Peyer's patch (tissue), 4 donors: ENCODE results near the gene BBS9.

ENCODE experiments used
- POLR2A ChIP-seq, 2 donors: fragments of 450-650 bp; IDR thresholded peaks; one replicate each; pipeline ENCODE4 v1.5.1; 2017; ENCODE audit warnings: antibody characterized with exemption in 2 of 2, mild to moderate bottlenecking in 2 of 2, moderate library complexity in 2 of 2
- TF ChIP-seq, protein P1 (sequence below), 6 experiments: fragments of 450-650 bp in 4 of 6; fragments of 200-600 bp in 2 of 6; sonication (generic) in 1 of 6; IDR thresholded peaks; one replicate each; pipeline ENCODE4 v1.5.1; 2017 to 2019; ENCODE audit warnings: antibody characterized with exemption in 6 of 6, mild to moderate bottlenecking in 3 of 6, moderate library complexity in 1 of 6

DNA sequence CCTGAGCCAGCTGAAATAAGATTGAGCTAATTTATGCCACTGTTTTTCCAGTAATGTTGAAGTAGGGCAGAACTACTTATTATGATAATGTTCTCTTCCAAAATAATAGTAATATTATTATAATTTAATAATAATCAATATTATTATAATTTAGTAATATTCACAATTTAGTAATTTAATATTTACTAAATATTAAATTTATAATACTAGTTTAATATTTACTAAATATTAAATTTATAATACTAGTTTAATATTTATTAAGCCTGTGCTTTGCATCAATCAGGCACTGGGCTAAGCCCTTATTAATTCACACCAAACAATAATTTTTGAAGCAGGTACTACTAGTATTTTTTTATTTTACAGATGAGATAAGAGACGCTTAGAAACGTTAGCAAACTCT, 170.1 kb downstream of the BBS9 start:
- TF ChIP-seq, protein P1, sequence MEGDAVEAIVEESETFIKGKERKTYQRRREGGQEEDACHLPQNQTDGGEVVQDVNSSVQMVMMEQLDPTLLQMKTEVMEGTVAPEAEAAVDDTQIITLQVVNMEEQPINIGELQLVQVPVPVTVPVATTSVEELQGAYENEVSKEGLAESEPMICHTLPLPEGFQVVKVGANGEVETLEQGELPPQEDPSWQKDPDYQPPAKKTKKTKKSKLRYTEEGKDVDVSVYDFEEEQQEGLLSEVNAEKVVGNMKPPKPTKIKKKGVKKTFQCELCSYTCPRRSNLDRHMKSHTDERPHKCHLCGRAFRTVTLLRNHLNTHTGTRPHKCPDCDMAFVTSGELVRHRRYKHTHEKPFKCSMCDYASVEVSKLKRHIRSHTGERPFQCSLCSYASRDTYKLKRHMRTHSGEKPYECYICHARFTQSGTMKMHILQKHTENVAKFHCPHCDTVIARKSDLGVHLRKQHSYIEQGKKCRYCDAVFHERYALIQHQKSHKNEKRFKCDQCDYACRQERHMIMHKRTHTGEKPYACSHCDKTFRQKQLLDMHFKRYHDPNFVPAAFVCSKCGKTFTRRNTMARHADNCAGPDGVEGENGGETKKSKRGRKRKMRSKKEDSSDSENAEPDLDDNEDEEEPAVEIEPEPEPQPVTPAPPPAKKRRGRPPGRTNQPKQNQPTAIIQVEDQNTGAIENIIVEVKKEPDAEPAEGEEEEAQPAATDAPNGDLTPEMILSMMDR (IDR thresholded peaks at IDR 0.05): no peak
- no peak for TF ChIP-seq POLR2A (IDR thresholded peaks at IDR 0.05)
